T-helper 2 cell treated with Interferon-gamma antibody and Interleukin-4, amounts not matched to agents 5 μg/mL and 100 μg/mL, for 36 hours (primary cell): ENCODE results near the gene STIM2.

ENCODE experiments used
- DNase-seq: peaks from one replicate; pipeline ENCODE4 v3.0.0; 2021; ENCODE audit warnings: low spot score
- H3K27ac Mint-ChIP-seq: one replicate; pipeline ENCODE4 v1.8.0; 2021; ENCODE audit warnings: mild to moderate bottlenecking, mixed read lengths
- H3K27me3 Mint-ChIP-seq: one replicate; pipeline ENCODE4 v1.8.0; 2021; ENCODE audit warnings: low read depth, mixed read lengths
- H3K36me3 Mint-ChIP-seq: one replicate; pipeline ENCODE4 v1.8.0; 2021; ENCODE audit warnings: low read depth, mixed read lengths
- H3K4me1 Mint-ChIP-seq: one replicate; pipeline ENCODE4 v1.8.0; 2021; ENCODE audit warnings: low read depth, mixed read lengths
- H3K4me3 Mint-ChIP-seq: one replicate; pipeline ENCODE4 v1.8.0; 2022; ENCODE audit warnings: mild to moderate bottlenecking, moderate library complexity, mixed read lengths
- H3K9me3 Mint-ChIP-seq: one replicate; pipeline ENCODE4 v1.8.0; 2021; ENCODE audit warnings: mixed read lengths

The STIM2 gene

GRCh38 chr4:27057053-27057452 lies 196.4 kb downstream of the STIM2 start:
- no peaks in the 10 kb centered on the region for H3K36me3 Mint-ChIP-seq

GRCh38 chr4:27057662-27058061 lies 197.0 kb downstream of the STIM2 start:
- DNase-seq = no peak
- no peak overlapping the region for H3K4me3 Mint-ChIP-seq
- no peak overlapping the region for H3K27ac Mint-ChIP-seq
- no peaks in the 10 kb centered on the region for H3K9me3 Mint-ChIP-seq
- H3K4me1 Mint-ChIP-seq = no peaks in the 10 kb centered on the region
- no peaks in the 10 kb centered on the region for H3K36me3 Mint-ChIP-seq
- no peaks in the 10 kb centered on the region for H3K27me3 Mint-ChIP-seq

More at GRCh38 chr4:27057053-27057452, 196.4 kb downstream of the STIM2 start:
- Mint-ChIP-seq H3K4me1 (no peaks in the 10 kb centered on the region), H3K9me3 (no peaks in the 10 kb centered on the region), H3K4me3 (no peak overlapping the region), H3K27ac (no peak overlapping the region), H3K27me3 (no peaks in the 10 kb centered on the region)
- DNase-seq = no peak

GRCh38 chr4:27058819-27059406 lies 198.3 kb downstream of the STIM2 start:
- Mint-ChIP-seq H3K4me3 (no peak overlapping the region), H3K27ac (no peak overlapping the region)

GRCh38 chr4:27059446-27059845 lies 198.8 kb downstream of the STIM2 start:
- no peak overlapping the region for H3K27ac Mint-ChIP-seq
- DNase-seq = no peak
- H3K9me3 Mint-ChIP-seq = no peaks in the 10 kb centered on the region
- no peak overlapping the region for H3K4me3 Mint-ChIP-seq
- no peaks in the 10 kb centered on the region for H3K27me3 Mint-ChIP-seq
- no peaks in the 10 kb centered on the region for H3K4me1 Mint-ChIP-seq
- no peaks in the 10 kb centered on the region for H3K36me3 Mint-ChIP-seq

More at GRCh38 chr4:27058819-27059406, 198.3 kb downstream of the STIM2 start:
- Mint-ChIP-seq H3K9me3 (no peaks in the 10 kb centered on the region), H3K4me1 (no peaks in the 10 kb centered on the region), H3K27me3 (no peaks in the 10 kb centered on the region), H3K36me3 (no peaks in the 10 kb centered on the region)
- DNase-seq = no peak

GRCh38 chr4:27062256-27062655 lies 201.6 kb downstream of the STIM2 start:
- no peaks in the 10 kb centered on the region for H3K27me3 Mint-ChIP-seq
- no peak overlapping the region for H3K27ac Mint-ChIP-seq
- no peaks in the 10 kb centered on the region for H3K36me3 Mint-ChIP-seq
- no peaks in the 10 kb centered on the region for H3K9me3 Mint-ChIP-seq
- H3K4me3 Mint-ChIP-seq = no peak overlapping the region
- H3K4me1 Mint-ChIP-seq = no peaks in the 10 kb centered on the region
- no peak for DNase-seq

- H3K9me3 Mint-ChIP-seq = peaks cover 6% of the 10 kb centered on the region
- DNase-seq = no peak
- no peaks in the 10 kb centered on the region for H3K36me3 Mint-ChIP-seq
- no peaks in the 10 kb centered on the region for H3K27me3 Mint-ChIP-seq
- H3K4me1 Mint-ChIP-seq = no peaks in the 10 kb centered on the region
- H3K27ac Mint-ChIP-seq = no peak overlapping the region
- no peak overlapping the region for H3K4me3 Mint-ChIP-seq
Observed at GRCh38 chr4:27066591-27066990, 205.9 kb downstream of the STIM2 start.

- Mint-ChIP-seq H3K27me3 (no peaks in the 10 kb centered on the region), H3K27ac (no peak overlapping the region), H3K9me3 (peaks cover 6% of the 10 kb centered on the region), H3K4me1 (no peaks in the 10 kb centered on the region), H3K36me3 (no peaks in the 10 kb centered on the region), H3K4me3 (no peak overlapping the region)
- no peak for DNase-seq
Observed at GRCh38 chr4:27068151-27068867, 207.7 kb downstream of the STIM2 start.
